Fibroblast of the conjunctiva (primary cell): ENCODE measurements around the gene CERK.
"Not testable (repeated sequence)": the region's sequence is repeated elsewhere in the genome, so short reads cannot be mapped to it uniquely, and the experiment has no call there.

ENCODE experiments used
- DNase-seq: peaks from one replicate; pipeline ENCODE4 v3.0.0-alpha.2; 2010; ENCODE audit warnings: low read depth

The CERK gene

GRCh38 chr22:46748908-46749675 lies 11.0 kb upstream of the CERK start:
- no peak for DNase-seq

GRCh38 chr22:46748206-46748907 lies 10.3 kb upstream of the CERK start:
- no peak for DNase-seq

- DNase-seq: no peak
Observed at GRCh38 chr22:46747646-46748045, 9.6 kb upstream of the CERK start.

GRCh38 chr22:46746620-46747019 lies 8.6 kb upstream of the CERK start:
- no peak for DNase-seq

- DNase-seq: no peak
Observed at GRCh38 chr22:46746192-46746591, 8.1 kb upstream of the CERK start.

- DNase-seq: no peak
Observed at GRCh38 chr22:46744581-46744980, 6.5 kb upstream of the CERK start.

- no peak for DNase-seq
Observed at GRCh38 chr22:46742576-46743221, 4.6 kb upstream of the CERK start.

- no peak for DNase-seq
Observed at GRCh38 chr22:46741974-46742519, 4.0 kb upstream of the CERK start.

GRCh38 chr22:46740910-46741780 lies 3.1 kb upstream of the CERK start:
- DNase-seq: no peak

- peak; percentile 33 for DNase-seq
Observed at GRCh38 chr22:46739094-46739870, 1.2 kb upstream of the CERK start.

- DNase-seq: no peak
Observed at GRCh38 chr22:46738647-46739093, 618 bp upstream of the CERK start.

- no peak for DNase-seq
Observed at GRCh38 chr22:46737105-46737975, 712 bp downstream of the CERK start.

- no peak for DNase-seq
Observed at GRCh38 chr22:46736705-46737104, 1.3 kb downstream of the CERK start.

GRCh38 chr22:46735747-46736608 lies 2.1 kb downstream of the CERK start:
- no peak for DNase-seq

GRCh38 chr22:46734830-46735453 lies 3.1 kb downstream of the CERK start:
- no peak for DNase-seq

GRCh38 chr22:46734213-46734722 lies 3.8 kb downstream of the CERK start:
- not testable (repeated sequence) for DNase-seq

GRCh38 chr22:46732513-46732912 lies 5.5 kb downstream of the CERK start:
- DNase-seq: no peak

GRCh38 chr22:46732041-46732379 lies 6.0 kb downstream of the CERK start:
- DNase-seq: no peak
